Activated B cell treated with CpG ODN at 0.5 μM for 24 hours (primary cell): Measurements from ENCODE around the gene KCNA3. TPM values are rescaled to one million over a fixed set of nuclear protein-coding genes. Genes with fewer than 3 reads are reported as not detected.

Experiments
- ATAC-seq: fragments of 200-7000 bp; cut with Tn5 transposase; one replicate; pipeline ENCODE4 v1.10.0; 2021; ENCODE audit warnings: low read depth, mild to moderate bottlenecking, moderate library complexity
- CTCF ChIA-PET: fragments of 350-600 bp; sonication (Branson Sonifier 250); formaldehyde crosslinking; loops from one replicate; lab custom pipeline; 2021; ENCODE audit warnings: antibody characterized with exemption; lab: Charles Lee
- POLR2A ChIA-PET: fragments of 350-600 bp; sonication (Branson Sonifier 250); formaldehyde crosslinking; loops from one replicate; lab custom pipeline; 2021; ENCODE audit warnings: antibody characterized with exemption; lab: Charles Lee
- DNase-seq: peaks from one replicate; pipeline ENCODE4 v3.0.0; 2022
- H3K27ac Mint-ChIP-seq: one replicate; pipeline ENCODE4 v1.8.0; 2020; ENCODE audit warnings: mixed read lengths
- H3K27me3 Mint-ChIP-seq: one replicate; pipeline ENCODE4 v1.8.0; 2021; ENCODE audit warnings: mixed read lengths
- H3K36me3 Mint-ChIP-seq: one replicate; pipeline ENCODE4 v1.8.0; 2021; ENCODE audit warnings: low read depth, mixed read lengths
- H3K4me1 Mint-ChIP-seq: one replicate; pipeline ENCODE4 v1.8.0; 2021; ENCODE audit warnings: mixed read lengths
- H3K4me3 Mint-ChIP-seq: one replicate; pipeline ENCODE4 v1.8.0; 2020; ENCODE audit warnings: mild to moderate bottlenecking, mixed read lengths
- H3K9me3 Mint-ChIP-seq: one replicate; pipeline ENCODE4 v1.8.0; 2020; ENCODE audit warnings: mixed read lengths
- CTCF ChIP-seq: fragments of 200-600 bp; IDR thresholded peaks from one replicate; pipeline ENCODE4 v1.8.0; 2022; ENCODE audit warnings: antibody characterized with exemption, mild to moderate bottlenecking
- intact Hi-C: fragments of 100-400 bp; cut with micrococcal nuclease; formaldehyde crosslinking; loops from one replicate; pipeline ENCODE4 v1.15.1; 2024
- total RNA-seq: library from RNA; stranded (reverse); gene quantifications from 2 replicates; pipeline ENCODE4 v1.2.3, GENCODE V29; 2022

Gene KCNA3
- total RNA-seq, 1 donor from 2014 or later = 20.0 TPM

GRCh38 chr1:110630839-110631663 is 43.7 kb downstream of the KCNA3 start:
- ATAC-seq (peak; percentile 73), DNase-seq (peak; percentile 72)
- TF ChIP-seq CTCF = peak; percentile 82
- intact Hi-C loops = loop anchor here (1.0 to 5.0 kb wide), 9 partner anchors 12 to 716 kb away; partner anchors contain the start of gene KCNA3
- H3K27me3 Mint-ChIP-seq = no peaks in the 10 kb centered on the region
- no peaks in the 10 kb centered on the region for H3K9me3 Mint-ChIP-seq
- POLR2A ChIA-PET = interaction anchor here (1.5 to 1.9 kb wide), 3 partner anchors 11 to 135 kb away, joined by 3 to 10 read pairs (median 6); partner anchors contain the start of gene KCNA3
- no peak overlapping the region for H3K27ac Mint-ChIP-seq
- no peaks in the 10 kb centered on the region for H3K36me3 Mint-ChIP-seq
- H3K4me1 Mint-ChIP-seq = peaks cover 46% of the 10 kb centered on the region
- H3K4me3 Mint-ChIP-seq = no peak overlapping the region
- CTCF ChIA-PET = interaction anchor here (0.9 to 7.2 kb wide), 9 partner anchors 8 to 151 kb away, joined by 3 to 110 read pairs (median 6); no protein-coding TSS in a partner anchor

GRCh38 chr1:110628323-110629105 is 46.2 kb downstream of the KCNA3 start:
- ATAC-seq (no peak), DNase-seq (no peak)
- no peaks in the 10 kb centered on the region for H3K36me3 Mint-ChIP-seq
- H3K27me3 Mint-ChIP-seq = no peaks in the 10 kb centered on the region
- TF ChIP-seq CTCF = no peak
- peaks cover 21% of the 10 kb centered on the region for H3K4me1 Mint-ChIP-seq
- ChIA-PET POLR2A (interaction anchor here (0.9 kb wide), 1 partner anchor 9 kb away, joined by 3 read pairs; no protein-coding TSS in a partner anchor), CTCF (interaction anchor here (1.0 to 7.2 kb wide), 7 partner anchors 9 to 706 kb away, joined by 3 to 110 read pairs (median 3); no protein-coding TSS in a partner anchor)
- H3K4me3 Mint-ChIP-seq = no peak overlapping the region
- intact Hi-C loops = no loop called here
- peak overlapping the region; percentile 30 for H3K27ac Mint-ChIP-seq
- H3K9me3 Mint-ChIP-seq = no peaks in the 10 kb centered on the region

- no peaks in the 10 kb centered on the region for H3K27me3 Mint-ChIP-seq
- H3K36me3 Mint-ChIP-seq = no peaks in the 10 kb centered on the region
- POLR2A ChIA-PET = no interaction called here
- no peak for TF ChIP-seq CTCF
- CTCF ChIA-PET = interaction anchor here (1.0 to 7.2 kb wide), 3 partner anchors 8 to 154 kb away, joined by 3 to 110 read pairs (median 42); no protein-coding TSS in a partner anchor
- no peaks in the 10 kb centered on the region for H3K9me3 Mint-ChIP-seq
- intact Hi-C loops = no loop called here
- H3K27ac Mint-ChIP-seq = peak overlapping the region; percentile 30
- no peak for DNase-seq
- H3K4me1 Mint-ChIP-seq = peaks cover 14% of the 10 kb centered on the region
- H3K4me3 Mint-ChIP-seq = no peak overlapping the region
- ATAC-seq = no peak
Measured at GRCh38 chr1:110627764-110628163, 47.0 kb downstream of the KCNA3 start.

GRCh38 chr1:110626889-110627288 is 47.9 kb downstream of the KCNA3 start:
- no peak overlapping the region for H3K4me3 Mint-ChIP-seq
- POLR2A ChIA-PET = no interaction called here
- H3K27me3 Mint-ChIP-seq = no peaks in the 10 kb centered on the region
- no peaks in the 10 kb centered on the region for H3K36me3 Mint-ChIP-seq
- ATAC-seq (no peak), DNase-seq (no peak)
- CTCF ChIA-PET = interaction anchor here (5.9 to 7.2 kb wide), 2 partner anchors 139 to 155 kb away, joined by 42 to 110 read pairs; no protein-coding TSS in a partner anchor
- H3K27ac Mint-ChIP-seq = no peak overlapping the region
- intact Hi-C loops = no loop called here
- peaks cover 14% of the 10 kb centered on the region for H3K4me1 Mint-ChIP-seq
- H3K9me3 Mint-ChIP-seq = no peaks in the 10 kb centered on the region
- TF ChIP-seq CTCF = no peak

Other genes with a start within 250 kb of the KCNA3 start
- gene PROK1, start 223.8 kb downstream of the KCNA3 start, total RNA-seq = not detected in 2 replicates
- gene KCNA10, start 155.8 kb downstream of the KCNA3 start, total RNA-seq = not detected in 2 replicates
- gene KCNA2, start 68.6 kb downstream of the KCNA3 start, total RNA-seq = 0.12 and 0.13 TPM in 2 replicates
- gene CD53, start 198.2 kb upstream of the KCNA3 start, total RNA-seq = 491 and 522 TPM in 2 replicates